ENCODE measurements around the gene CLEC2B.
"Not testable (repeated sequence)": the region's sequence is repeated elsewhere in the genome, so short reads cannot be mapped to it uniquely, and the experiment has no call there.

CLEC2B gene

GRCh38 chr12:9869307-9870161, at the start of gene CLEC2B:
TSS of gene CLEC2B (minus strand) at chr12:9869354.
- no peak for DNase-seq

- no peak for DNase-seq
Measured at GRCh38 chr12:9911708-9912107, 42.6 kb upstream of the CLEC2B start.

- DNase-seq, result no peak
Measured at GRCh38 chr12:9910716-9911421, 41.7 kb upstream of the CLEC2B start.

GRCh38 chr12:9909724-9910123, 40.6 kb upstream of the CLEC2B start:
- DNase-seq, result no peak

- no peak for DNase-seq
Measured at GRCh38 chr12:9908350-9908749, 39.2 kb upstream of the CLEC2B start.

- no peak for DNase-seq
Measured at GRCh38 chr12:9907769-9908168, 38.6 kb upstream of the CLEC2B start.

GRCh38 chr12:9906873-9907272, 37.7 kb upstream of the CLEC2B start:
- no peak for DNase-seq

GRCh38 chr12:9902539-9903228, 33.5 kb upstream of the CLEC2B start:
- no peak for DNase-seq

- no peak for DNase-seq
Measured at GRCh38 chr12:9900930-9901329, 31.8 kb upstream of the CLEC2B start.

- no peak for DNase-seq
Measured at GRCh38 chr12:9899209-9899608, 30.1 kb upstream of the CLEC2B start.

GRCh38 chr12:9897535-9897934, 28.4 kb upstream of the CLEC2B start:
- DNase-seq, result no peak

GRCh38 chr12:9895215-9895971, 26.2 kb upstream of the CLEC2B start:
- DNase-seq, result no peak

- DNase-seq, result no peak
Measured at GRCh38 chr12:9888665-9889273, 19.6 kb upstream of the CLEC2B start.

GRCh38 chr12:9883175-9883574, 14.0 kb upstream of the CLEC2B start:
- no peak for DNase-seq

- DNase-seq, result no peak
Measured at GRCh38 chr12:9881988-9882387, 12.8 kb upstream of the CLEC2B start.

GRCh38 chr12:9881246-9881645, 12.1 kb upstream of the CLEC2B start, which contains the start of gene KLRF2:
TSS of gene KLRF2 (plus strand) at chr12:9881489. CDS start at chr12:9881596, 107 bp downstream.
- DNase-seq, result no peak

GRCh38 chr12:9880532-9881078, 11.5 kb upstream of the CLEC2B start:
- DNase-seq, result no peak

GRCh38 chr12:9876120-9876519, 7.0 kb upstream of the CLEC2B start:
- not testable (repeated sequence) for DNase-seq

- no peak for DNase-seq
Measured at GRCh38 chr12:9872742-9873141, 3.6 kb upstream of the CLEC2B start.

GRCh38 chr12:9872162-9872561, 3.0 kb upstream of the CLEC2B start:
- DNase-seq, result no peak

- DNase-seq, result no peak
Measured at GRCh38 chr12:9870286-9870866, 1.2 kb upstream of the CLEC2B start.

- no peak for DNase-seq
Measured at GRCh38 chr12:9868951-9869306, 225 bp downstream of the CLEC2B start.

Data from NCI-H2081 (cell line).